NCI-H1048 (cell line): ENCODE data around the gene EZR.

Experiments used
- DNase-seq: peaks from one replicate; lab custom pipeline; 2025; lab: John Stamatoyannopoulos, UW

EZR gene

DNA sequence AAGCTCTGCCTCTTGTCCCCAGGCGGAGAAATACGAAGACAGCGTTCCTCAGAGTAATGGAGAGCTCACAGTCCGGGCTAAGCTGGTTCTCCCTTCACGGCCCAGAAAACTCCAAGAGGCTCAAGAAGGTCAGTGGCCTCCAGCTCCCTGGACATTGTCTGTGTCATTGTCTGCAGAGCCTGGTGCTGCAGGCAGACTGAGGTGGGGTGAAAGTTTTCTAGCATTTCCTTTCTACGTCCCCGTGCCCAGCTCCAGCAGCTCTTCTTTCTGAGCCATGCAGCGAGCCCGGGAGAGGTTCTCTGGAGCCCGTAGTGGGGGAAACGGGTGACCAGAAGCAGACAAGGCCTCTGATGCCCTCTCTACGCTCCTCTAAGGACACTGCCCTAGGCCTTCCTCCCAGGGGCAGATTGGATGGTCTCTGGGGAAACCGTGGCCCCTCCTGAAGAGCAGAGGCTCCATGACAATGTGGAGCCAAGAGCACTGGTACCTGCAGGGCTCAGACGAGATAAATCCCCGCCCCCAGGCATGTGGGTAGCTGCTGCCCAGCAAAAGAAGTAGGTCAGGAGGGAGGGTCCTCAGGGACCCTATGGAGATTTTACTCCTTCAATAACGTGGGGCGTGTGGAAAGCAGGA is 58.4 kb downstream of the EZR start:
- DNase-seq, result no peak

DNA sequence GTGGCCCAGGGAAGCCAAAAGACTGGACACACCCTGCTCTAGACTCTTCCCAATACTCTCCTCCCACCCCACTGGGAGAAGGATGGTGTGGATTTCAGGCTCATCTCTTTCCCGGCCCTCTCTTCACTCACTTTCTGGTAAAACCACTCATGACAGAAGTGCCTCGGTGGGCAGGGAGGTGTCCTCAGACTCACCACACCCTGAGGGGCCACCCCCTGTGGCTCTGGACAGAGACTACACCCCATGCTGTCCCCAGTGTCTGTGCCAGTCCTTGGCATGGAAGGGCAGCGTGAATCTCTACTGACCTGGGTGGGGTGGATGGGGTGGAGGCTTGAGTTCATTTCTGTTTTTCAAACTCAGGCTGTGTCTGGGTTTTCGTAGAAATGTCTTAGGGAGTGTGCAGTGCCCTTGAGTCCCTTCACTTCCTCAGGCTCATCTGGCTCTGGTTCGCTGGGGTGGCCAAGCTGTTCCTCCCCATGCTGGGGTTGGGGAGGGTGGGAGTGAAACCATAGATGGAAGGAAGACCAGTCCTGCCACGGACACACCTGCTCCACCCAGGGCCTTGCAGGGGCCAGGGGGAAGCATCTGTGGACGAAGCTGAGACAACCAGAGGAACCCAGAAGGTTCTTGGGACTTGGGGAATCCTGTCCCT is 59.1 kb downstream of the EZR start:
- no peak for DNase-seq

DNA sequence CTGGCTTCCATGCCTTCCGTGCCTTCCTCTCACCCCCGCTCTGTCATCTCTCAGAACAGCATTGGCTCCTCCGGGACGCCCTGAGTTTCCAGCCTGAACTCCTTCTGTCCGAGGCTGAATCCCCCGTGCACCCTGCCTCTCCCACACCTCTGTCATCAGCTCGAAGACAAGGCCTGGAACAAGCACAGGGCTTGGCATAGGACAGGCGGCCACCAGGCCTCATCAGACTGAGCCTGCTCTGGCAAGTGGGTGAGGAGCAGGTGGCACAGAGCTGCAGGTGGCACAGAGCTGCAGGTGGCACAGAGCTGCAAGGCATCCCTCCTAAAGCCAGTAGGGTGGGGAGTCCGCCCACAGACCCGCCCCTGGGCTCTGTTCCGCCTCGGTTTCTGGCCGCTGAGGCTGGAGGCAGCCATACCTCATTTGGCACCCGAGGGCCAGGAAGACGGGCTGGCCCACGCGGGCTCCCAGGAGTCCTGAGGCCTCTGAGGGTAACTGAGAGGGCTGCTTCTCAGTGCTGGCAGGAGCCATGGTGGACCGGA is 60.2 kb downstream of the EZR start:
- DNase-seq, result no peak

DNA sequence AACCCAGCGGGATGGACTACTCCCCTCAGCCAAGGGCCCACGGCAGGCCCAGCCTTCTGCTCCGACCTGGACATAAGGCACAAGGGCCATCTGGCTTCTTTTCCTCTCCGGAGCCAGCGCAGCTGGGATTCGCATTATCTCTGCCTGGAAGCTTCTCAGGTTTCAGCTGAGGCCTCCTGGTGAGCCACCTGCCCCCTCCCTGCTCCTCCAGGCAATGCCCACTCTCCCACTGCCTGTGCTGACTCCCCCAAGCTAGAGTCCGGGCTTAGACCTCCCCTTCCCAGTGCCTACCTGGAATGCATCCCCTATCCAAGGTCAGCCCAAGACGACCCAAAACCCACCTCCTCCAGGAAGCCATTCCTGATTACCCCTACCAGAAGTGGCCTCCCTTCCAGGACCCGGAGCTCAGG is 60.7 kb downstream of the EZR start:
- no peak for DNase-seq

DNA sequence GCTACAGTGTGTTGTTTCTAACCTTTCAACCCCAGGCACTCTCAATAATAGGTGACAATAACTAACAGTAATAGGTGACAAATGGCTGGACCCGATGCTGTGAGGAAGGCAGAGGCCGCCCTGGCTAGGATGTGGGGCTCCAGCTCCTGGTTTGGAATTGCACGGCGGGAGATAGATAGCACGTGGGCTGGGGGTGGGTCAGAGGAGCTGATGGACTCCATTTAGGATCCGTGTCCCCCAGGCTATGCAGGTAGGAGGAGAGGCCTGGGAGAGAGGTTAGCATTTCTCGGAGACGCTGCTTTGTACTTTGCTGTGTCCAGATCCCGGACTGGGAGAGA is 61.4 kb downstream of the EZR start:
- DNase-seq, result no peak

DNA sequence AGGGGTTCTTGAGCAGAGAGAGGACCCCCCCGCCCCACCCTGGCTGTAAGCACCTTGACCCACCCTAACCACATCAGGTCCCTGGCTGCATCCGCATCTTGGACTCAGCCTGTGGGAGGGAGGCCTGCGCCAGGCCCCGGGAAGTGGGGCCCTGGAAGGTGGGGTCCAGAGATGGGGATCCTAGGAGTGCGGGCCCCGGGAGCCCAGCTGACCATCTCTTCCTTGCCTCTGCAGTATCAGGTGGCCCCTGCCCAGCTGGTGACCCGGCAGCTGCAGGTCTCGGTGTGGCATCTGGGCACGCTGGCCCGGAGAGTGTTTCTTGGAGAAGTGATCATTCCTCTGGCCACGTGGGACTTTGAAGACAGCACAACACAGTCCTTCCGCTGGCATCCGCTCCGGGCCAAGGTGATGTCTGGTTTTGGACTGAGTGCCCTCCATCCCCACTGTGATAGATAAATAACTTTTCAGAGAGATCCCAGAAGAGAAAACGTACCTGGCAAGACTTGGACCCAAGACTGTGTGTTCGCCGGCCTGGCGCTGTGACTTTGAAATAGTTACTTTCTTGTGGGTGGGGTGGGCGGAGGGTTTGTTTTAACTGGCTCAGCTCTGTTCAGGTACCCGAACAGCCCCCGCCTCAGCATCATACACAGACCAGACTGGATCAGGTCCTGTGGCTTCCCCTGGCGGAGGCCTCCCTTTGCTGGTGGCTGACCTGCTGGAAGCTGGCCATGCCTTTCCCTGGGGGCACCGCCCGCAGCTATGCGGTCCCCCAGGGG is 62.0 kb downstream of the EZR start:
- DNase-seq, result no peak

DNA sequence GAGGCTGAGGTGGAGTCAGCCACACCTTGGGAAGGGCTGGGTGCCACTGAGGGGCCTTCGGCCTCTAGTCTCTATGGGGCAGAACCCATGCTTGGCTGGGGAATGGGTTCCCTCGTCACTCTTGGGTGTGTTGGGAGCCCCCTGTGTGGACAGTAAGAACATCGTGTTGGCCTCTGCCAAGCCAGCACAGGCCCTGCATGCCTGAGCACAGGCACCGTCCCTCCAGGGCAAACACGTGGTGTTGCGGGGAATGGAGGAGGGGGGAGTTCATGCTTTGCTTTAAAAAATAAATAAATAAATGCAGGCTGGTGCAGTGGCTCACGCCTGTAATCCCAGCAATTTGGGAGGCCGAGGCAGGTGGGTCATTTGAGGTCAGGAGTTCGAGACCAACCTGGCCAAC is 63.0 kb downstream of the EZR start:
- no peak for DNase-seq

DNA sequence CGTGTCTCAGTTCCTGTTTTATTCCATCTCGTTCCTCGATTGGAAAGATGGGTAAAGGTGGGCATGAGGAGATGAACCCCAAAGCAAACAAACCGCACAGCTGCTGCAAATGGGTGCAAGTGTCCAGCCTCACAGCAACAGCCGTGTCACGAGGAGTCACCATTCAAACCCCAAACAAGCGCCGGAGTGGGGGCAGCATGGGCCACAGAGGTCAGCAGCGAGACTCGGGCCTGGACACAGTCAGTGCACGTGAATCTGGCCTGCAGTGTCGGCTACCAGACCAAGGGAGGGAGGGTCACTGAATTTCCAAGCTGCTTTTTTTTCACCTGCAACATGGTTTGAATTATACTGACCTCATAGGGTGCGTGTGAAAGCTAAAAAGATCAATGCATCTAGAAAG is 63.5 kb downstream of the EZR start:
- no peak for DNase-seq

DNA sequence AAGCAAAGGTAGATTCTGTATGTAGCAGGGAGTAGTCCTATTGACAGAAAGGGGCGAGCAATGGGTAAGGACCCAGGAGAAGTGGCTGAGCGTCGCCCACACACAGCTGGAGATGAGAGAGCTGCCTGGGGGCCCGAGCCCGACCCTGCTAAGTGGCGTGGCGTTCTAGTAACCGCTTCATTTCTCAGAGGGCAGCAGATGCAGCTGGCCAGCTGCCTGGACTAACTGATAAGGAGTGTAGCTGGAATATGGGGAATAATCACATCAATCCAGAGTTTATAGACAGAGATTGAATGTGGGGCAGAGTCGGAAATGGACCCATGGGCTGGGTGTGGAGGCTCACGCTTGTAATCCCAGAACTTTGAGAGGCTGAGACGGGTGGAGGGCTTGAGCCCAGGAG is 64.4 kb downstream of the EZR start:
- no peak for DNase-seq

DNA sequence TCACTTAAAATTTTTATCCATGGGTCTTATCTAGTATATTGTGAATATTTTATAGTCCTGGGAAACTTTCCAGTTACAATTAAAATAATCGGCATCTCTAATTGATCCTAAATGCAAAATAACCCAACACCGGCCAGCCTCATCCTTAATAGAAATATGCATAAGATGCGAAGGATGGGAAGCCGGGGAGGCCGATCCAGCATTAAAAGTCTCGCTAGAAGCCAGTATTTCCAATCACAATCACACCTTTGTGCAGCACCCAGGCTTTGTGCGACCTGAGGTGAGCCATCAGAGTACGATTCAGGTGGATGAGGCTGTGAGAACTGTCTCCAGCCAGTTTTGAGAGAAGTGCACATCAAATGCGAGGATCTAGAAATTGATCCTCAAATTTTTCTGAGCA is 65.4 kb downstream of the EZR start:
- no peak for DNase-seq

DNA sequence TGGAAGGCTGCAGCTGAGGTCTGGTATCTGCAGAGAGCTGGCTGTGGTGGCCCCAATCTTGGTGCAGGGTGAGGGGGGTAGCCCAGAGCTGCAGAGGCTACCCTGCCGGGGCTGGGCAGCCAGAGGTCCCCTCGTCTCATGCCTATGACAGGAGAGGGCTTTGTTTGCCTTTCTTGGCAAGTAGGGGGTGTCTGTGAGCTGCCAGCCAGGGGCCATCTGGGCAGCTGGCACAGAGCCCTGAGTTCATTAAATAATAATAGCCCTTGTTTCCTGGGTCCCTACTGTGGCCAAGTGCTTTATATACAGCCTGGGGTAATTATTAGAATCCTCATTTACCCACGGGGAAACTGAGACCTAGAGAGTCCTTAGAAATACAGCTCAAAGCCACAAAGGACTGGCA is 66.6 kb downstream of the EZR start:
- DNase-seq, result no peak

DNA sequence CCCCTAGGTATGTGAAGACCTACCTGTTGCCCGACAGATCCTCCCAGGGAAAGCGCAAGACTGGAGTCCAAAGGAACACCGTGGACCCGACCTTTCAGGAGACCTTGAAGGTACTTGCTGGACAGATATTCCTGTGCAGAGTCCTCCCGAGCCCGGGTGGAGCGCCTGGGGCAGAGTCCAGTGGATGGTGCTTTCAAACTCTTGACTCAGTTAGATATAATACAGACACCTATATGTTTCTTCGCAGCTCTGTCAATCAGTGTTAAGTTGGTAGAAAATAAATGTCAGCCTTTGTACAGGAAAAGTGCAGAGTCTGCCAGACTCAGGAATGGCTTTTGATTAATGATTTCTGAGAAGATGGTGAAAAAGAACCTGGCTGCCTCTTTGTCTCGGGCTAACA is 67.2 kb downstream of the EZR start:
- DNase-seq, result no peak

DNA sequence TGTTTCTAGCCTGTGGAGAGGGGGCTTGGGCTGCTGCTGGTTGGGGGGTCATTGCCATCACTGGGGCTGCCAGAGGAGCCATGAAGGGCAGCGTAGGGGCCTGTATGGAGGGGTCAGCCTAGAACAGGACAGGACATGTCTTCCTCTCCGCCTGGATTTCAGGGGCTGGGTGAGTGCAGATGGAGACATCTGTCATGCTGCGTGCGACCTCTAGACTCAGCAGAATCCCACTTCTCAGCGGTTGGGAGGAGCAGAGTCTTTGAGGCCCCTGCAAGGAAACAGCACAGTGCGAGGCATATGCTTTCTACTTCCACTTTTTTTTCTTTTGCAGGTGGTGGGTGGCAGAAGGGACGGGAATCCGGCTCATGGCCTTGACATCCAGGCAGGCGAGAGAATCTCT is 67.9 kb downstream of the EZR start:
- no peak for DNase-seq

DNA sequence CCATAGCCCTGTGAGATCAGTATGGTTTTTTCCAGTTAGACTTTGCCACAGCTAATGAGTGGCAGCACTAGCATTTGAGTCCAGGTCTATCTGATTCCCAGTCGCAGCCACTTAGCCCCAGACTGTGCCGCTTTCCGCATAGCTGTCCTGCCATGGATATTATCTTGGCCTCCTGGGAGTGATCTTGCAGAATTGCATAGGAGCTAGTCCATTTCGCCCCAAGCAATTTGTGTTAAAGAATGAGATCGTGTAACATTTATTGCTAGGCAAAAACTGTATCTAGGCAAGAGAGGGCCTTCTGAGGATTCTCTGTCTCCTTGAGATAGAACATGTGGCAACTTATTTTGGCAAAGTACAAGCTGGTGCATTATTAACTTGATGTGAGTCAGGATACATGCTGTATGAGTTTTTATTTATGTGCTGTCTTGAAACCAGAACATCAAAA is 74.2 kb downstream of the EZR start:
- DNase-seq, result no peak

DNA sequence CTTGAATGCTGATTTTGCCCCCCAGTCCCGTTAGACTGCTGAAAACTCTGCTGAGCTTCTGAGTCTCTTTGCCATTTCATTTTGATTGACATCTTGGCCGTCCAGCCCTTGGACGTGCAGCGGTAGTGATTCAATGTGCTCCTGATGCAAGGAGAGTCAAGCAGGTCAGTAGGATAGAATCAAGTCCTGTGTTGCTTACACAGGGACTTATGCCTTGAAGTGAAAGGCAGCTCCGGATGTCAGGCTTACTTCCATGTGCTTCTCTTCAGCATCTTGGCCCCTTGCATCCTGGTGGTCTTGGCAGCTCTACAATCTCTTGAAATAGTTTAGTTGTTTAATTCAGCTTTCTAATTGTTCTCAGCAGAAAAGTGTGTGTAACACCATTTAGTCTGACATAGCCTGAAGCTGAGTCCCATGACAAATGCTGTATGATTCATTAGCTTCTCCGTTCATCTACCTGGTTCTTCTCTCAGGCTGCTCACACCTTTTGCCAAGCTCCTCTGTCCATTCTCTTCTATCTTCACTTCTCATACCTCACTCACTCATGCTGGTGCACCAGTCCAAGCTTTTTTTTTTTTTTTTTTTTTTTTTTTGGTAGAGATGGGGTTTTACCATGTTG is 76.0 kb downstream of the EZR start:
- DNase-seq, result no peak

DNA sequence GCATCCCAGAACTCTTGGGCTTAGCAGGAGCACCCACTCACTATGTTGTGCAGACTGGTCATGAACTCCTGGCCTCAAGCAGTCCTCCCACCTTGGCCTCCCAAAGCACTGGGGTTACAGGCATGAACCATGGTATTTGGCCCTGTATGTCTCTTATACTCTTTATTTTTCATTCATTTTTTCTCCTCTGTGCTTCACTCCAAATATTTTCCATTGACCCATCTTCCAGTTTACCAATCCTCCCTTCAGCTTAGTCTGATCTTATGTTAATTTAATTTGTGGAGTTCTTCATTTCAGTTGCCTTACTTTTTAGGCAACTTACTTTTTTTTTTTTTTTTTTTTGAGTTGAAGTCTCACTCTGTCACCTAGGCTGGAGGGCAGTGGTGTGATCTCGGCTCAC is 79.5 kb downstream of the EZR start:
- no peak for DNase-seq

DNA sequence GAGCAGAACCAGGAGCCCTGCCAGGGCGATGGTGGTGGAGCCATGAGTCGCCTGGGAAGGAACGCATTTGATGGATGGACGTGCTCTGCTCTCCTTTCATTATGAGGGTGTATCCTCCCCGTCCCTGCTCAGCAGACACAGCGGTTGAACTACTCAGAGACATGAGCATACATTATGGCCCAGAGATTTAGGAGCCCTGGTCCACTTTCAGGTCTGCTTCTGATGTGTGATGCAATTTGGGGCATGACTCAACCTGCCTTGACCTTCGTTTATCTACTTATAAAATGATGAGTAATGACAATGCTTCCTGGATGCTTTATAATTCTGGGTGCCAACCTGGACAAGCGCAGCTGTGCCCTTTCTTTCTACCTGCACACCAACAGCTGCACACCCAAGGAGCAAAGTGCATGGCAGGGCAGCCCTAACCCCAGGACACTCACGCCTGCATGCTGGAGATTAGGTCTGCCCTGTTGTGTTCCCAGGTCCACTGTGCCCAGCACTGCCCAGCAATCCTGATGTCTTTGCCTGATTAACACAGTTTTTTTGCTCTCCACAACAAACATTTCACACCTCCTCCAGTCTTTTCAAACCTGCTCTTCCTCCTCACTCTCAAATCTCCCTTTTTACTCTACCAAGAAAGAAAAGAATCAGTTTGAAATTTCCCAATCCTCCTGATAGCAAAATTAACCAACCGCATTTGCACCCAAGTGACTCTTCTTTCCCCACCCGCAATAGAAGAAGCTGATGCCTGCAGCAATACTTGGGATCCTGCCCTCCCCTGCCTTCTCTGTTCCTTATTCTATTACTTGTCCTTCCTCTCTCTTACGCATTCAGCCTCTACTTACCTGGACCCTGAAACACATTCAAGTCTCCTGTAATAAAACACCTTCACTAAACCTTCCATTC is 81.2 kb downstream of the EZR start:
- DNase-seq, result no peak

DNA sequence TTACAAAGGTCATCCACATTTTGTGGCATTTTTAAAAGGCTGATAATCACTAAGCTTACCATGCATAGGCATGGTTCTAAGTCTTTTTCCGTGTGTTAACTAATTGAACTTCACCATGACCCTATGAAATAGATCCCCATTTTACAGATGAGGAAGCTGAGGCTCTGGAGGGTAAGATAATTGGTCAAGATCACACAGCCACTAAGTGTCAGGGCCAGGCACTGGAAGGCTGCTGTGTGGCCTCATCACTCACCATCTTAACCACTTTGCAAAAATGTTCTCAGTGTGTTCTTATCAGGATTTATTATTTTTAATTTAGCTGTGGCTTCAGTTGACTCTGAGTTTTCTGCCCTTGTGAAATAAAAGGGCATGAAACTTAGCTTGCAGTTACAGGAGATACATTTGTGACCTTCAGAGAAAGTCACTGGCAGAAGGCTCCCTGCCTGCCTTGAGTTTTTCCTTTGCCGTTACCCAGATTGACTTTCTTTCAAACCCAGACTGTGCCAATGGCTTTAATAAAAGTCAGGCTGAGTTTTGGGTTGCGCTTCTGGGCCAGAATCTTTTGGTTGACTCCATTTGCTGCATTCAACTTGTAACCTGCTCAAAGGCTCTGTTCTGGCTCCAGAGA is 82.0 kb downstream of the EZR start:
- DNase-seq, result no peak

DNA sequence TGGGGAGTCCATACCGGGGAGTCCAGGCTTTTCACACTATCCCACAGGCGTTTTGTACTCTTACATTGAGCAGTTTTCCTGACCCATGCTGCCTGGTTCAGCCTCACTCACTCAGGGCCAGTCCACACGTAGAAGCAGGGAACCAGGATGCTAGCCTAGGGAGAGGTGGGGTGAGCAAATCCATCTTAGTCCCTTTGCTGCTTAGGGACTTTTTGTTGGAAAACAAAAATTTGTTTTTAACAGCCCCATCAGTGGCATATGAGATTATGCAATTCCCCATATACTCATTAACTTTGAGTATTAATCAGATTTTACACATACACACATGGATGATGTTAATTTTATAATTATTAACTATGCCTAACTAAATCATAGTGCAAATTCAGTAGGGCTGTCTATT is 84.2 kb downstream of the EZR start:
- DNase-seq, result no peak

DNA sequence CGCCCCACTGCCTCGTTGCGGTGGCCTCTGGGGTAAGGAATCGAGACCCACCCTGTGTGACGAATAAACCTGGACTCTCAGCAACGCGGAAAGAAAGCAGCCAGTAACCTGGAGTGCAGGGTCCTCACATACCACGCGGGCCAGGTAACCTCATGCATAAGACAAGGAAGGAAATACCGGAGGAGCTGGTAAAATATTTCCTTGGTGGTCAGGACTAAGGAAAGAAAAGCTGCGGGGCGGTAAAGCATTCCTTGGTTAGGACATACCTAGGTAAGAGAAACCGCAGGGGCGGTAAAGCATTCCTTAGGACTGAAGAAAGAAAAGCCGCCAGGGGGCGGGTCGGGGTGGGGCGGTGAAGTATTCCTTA is 88.6 kb downstream of the EZR start:
- no peak for DNase-seq

DNA sequence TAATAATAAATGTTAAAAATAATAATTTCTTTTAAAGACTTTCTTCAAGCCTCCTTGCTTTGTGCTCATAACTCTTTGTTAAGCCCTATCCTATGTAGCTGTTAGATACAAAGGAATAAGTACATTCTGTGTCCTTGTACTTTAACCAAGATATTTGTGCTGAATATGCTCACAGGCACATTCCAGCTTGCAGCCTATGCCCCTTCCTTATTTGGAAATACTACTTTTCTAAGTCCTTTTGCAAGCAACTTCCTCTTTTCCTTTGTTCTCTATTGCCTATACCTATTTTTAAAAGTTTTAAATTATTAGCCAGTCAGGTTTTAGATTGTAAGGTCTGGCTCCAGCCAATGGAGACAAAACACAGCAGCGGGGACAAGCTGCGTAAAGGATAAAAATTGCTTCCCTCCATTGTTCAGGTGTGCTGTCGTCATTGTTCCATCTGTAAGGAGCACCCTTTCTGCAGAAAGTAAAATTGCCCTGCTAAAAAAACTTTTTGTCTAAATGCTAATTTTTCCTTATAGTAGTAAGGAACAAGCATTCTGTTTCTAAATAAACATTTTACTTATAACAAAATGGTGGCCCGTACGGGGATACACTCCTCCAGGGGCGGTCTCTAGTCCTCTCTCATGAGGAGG is 89.1 kb downstream of the EZR start:
- no peak for DNase-seq
